ENCODE data around the gene DQX1.
"Not testable (repeated sequence)": the region's sequence is repeated elsewhere in the genome, so short reads cannot be mapped to it uniquely, and the experiment has no call there.

Gene DQX1

GRCh38 chr2:74525717-74526648, at the start of gene DQX1:
DQX1 (minus strand) TSS chr2:74526231; CDS start chr2:74525729, 502 bp downstream.
- DNase-seq = peak; percentile 36

- DNase-seq = peak; percentile 47
These were observed 49.3 kb upstream of the DQX1 start for GRCh38 chr2:74575320-74575719.

- DNase-seq = peak; percentile 77
These were observed 47.9 kb upstream of the DQX1 start for GRCh38 chr2:74573747-74574562.

- no peak for DNase-seq
These were observed 46.3 kb upstream of the DQX1 start for GRCh38 chr2:74572178-74572925.

GRCh38 chr2:74571058-74571457, 45.0 kb upstream of the DQX1 start:
- DNase-seq = no peak

GRCh38 chr2:74569686-74570085, 43.7 kb upstream of the DQX1 start:
- DNase-seq = no peak

- peak; percentile 91 for DNase-seq
These were observed 41.9 kb upstream of the DQX1 start for GRCh38 chr2:74567881-74568280.

GRCh38 chr2:74566754-74567085, 40.7 kb upstream of the DQX1 start:
- DNase-seq = peak; percentile 93

GRCh38 chr2:74566076-74566753, 40.2 kb upstream of the DQX1 start:
- DNase-seq = no peak

- peak; percentile 83 for DNase-seq
These were observed 38.2 kb upstream of the DQX1 start for GRCh38 chr2:74564222-74564621.

GRCh38 chr2:74562126-74562775, 36.2 kb upstream of the DQX1 start:
- DNase-seq = no peak

GRCh38 chr2:74561022-74561421, 35.0 kb upstream of the DQX1 start:
- DNase-seq = not testable (repeated sequence)

GRCh38 chr2:74560591-74560990, 34.6 kb upstream of the DQX1 start:
- DNase-seq = no peak

- no peak for DNase-seq
These were observed 33.9 kb upstream of the DQX1 start for GRCh38 chr2:74559912-74560311.

- no peak for DNase-seq
These were observed 32.5 kb upstream of the DQX1 start for GRCh38 chr2:74558284-74559230.

- DNase-seq = no peak
These were observed 30.9 kb upstream of the DQX1 start for GRCh38 chr2:74556831-74557370.

- DNase-seq = no peak
These were observed 30.1 kb upstream of the DQX1 start for GRCh38 chr2:74556159-74556558.

GRCh38 chr2:74555610-74556103, 29.6 kb upstream of the DQX1 start:
- no peak for DNase-seq

- peak; percentile 32 for DNase-seq
These were observed 28.9 kb upstream of the DQX1 start for GRCh38 chr2:74554820-74555531.

All from EL (cell line).